Measurements from ENCODE around the gene RS1. TPM values are rescaled to one million over a fixed set of nuclear protein-coding genes. Genes with fewer than 3 reads are reported as not detected.

Gene RS1
- total RNA-seq, 3 donors from 2014 or later: not detected

GRCh38 chrX:18654875-18655836 lies 16.8 kb downstream of the RS1 start:
- H3K4me1 ChIP-seq: no peaks in the 10 kb centered on the region
- intact Hi-C loops (cut with DNase I; ENCODE audit: low total_unique reads): no loop called here
- no peak for TF ChIP-seq CTCF (IDR thresholded peaks at IDR 0.05)
- TF ChIP-seq POLR2A (IDR thresholded peaks at IDR 0.05): no peak
- TF ChIP-seq POLR2AphosphoS5 (IDR thresholded peaks at IDR 0.05): no peak
- H3K27ac ChIP-seq: no peak overlapping the region
- no peak overlapping the region for H3K4me3 ChIP-seq
- H3K36me3 ChIP-seq: no peaks in the 10 kb centered on the region
- H3K27me3 ChIP-seq: peaks cover 0 to 1% of the 10 kb centered on the region in 2 donors
- DNase-seq (ENCODE audit: low spot score in 2 of 2): peak in 1 of 2 donors; percentile 37
- no peaks in the 10 kb centered on the region for H3K9me3 ChIP-seq

GRCh38 chrX:18652636-18653035 lies 19.3 kb downstream of the RS1 start:
- peaks cover 0 to 8% of the 10 kb centered on the region in 2 donors for H3K27me3 ChIP-seq
- DNase-seq (ENCODE audit: low spot score in 2 of 2): no peak
- H3K27ac ChIP-seq: no peak overlapping the region
- H3K9me3 ChIP-seq: no peaks in the 10 kb centered on the region
- H3K36me3 ChIP-seq: no peaks in the 10 kb centered on the region
- intact Hi-C loops (cut with DNase I; ENCODE audit: low total_unique reads): no loop called here
- TF ChIP-seq POLR2AphosphoS5 (IDR thresholded peaks at IDR 0.05): no peak
- TF ChIP-seq POLR2A (IDR thresholded peaks at IDR 0.05): no peak
- TF ChIP-seq CTCF (IDR thresholded peaks at IDR 0.05): no peak
- no peaks in the 10 kb centered on the region for H3K4me1 ChIP-seq
- H3K4me3 ChIP-seq: no peak overlapping the region

- no peaks in the 10 kb centered on the region for H3K4me1 ChIP-seq
- no peak for DNase-seq (ENCODE audit: low spot score in 2 of 2)
- no peak for TF ChIP-seq CTCF (IDR thresholded peaks at IDR 0.05)
- H3K4me3 ChIP-seq: no peak overlapping the region
- H3K27ac ChIP-seq: no peak overlapping the region
- H3K9me3 ChIP-seq: no peaks in the 10 kb centered on the region
- intact Hi-C loops (cut with DNase I; ENCODE audit: low total_unique reads): no loop called here
- peaks cover 0 to 19% of the 10 kb centered on the region in 2 donors for H3K27me3 ChIP-seq
- H3K36me3 ChIP-seq: no peaks in the 10 kb centered on the region
Measured at GRCh38 chrX:18650662-18651061, 21.2 kb downstream of the RS1 start.

GRCh38 chrX:18649498-18649951 lies 22.4 kb downstream of the RS1 start:
- no peak for TF ChIP-seq POLR2AphosphoS5 (IDR thresholded peaks at IDR 0.05)
- TF ChIP-seq POLR2A (IDR thresholded peaks at IDR 0.05): no peak
- no peak for TF ChIP-seq CTCF (IDR thresholded peaks at IDR 0.05)
- intact Hi-C loops (cut with DNase I; ENCODE audit: low total_unique reads): no loop called here
- Histone ChIP-seq H3K4me3 (no peak overlapping the region), H3K36me3 (no peaks in the 10 kb centered on the region), H3K27ac (no peak overlapping the region), H3K9me3 (no peaks in the 10 kb centered on the region), H3K4me1 (no peaks in the 10 kb centered on the region), H3K27me3 (peaks cover 0 to 25% of the 10 kb centered on the region in 2 donors)
- no peak for DNase-seq (ENCODE audit: low spot score in 2 of 2)

- no peaks in the 10 kb centered on the region for H3K9me3 ChIP-seq
- no peak for DNase-seq (ENCODE audit: low spot score in 2 of 2)
- no peaks in the 10 kb centered on the region for H3K36me3 ChIP-seq
- no peak overlapping the region for H3K4me3 ChIP-seq
- no peak overlapping the region for H3K27ac ChIP-seq
- no peaks in the 10 kb centered on the region for H3K4me1 ChIP-seq
- TF ChIP-seq POLR2AphosphoS5 (IDR thresholded peaks at IDR 0.05) (no peak), POLR2A (IDR thresholded peaks at IDR 0.05) (no peak), CTCF (IDR thresholded peaks at IDR 0.05) (no peak)
- peaks cover 0 to 25% of the 10 kb centered on the region in 2 donors for H3K27me3 ChIP-seq
- intact Hi-C loops (cut with DNase I; ENCODE audit: low total_unique reads): no loop called here
Measured at GRCh38 chrX:18647621-18648020, 24.3 kb downstream of the RS1 start.
